Activated T-cell treated with anti-CD3 and anti-CD28 coated beads for 1 hour (primary cell): Measurements from ENCODE around the gene MCM3AP.
"Not testable (repeated sequence)": the region's sequence is repeated elsewhere in the genome, so short reads cannot be mapped to it uniquely, and the experiment has no call there.

ENCODE experiments used
- DNase-seq: peaks from one replicate; pipeline ENCODE4 v3.0.0-alpha.2; 2020; ENCODE audit warnings: low read depth

Gene MCM3AP

GRCh38 chr21:46202592-46203202 is 82.7 kb downstream of the MCM3AP start:
- no peak for DNase-seq

- DNase-seq = not testable (repeated sequence)
Observed at GRCh38 chr21:46200877-46201803, 84.3 kb downstream of the MCM3AP start.

- DNase-seq = no peak
Observed at GRCh38 chr21:46199436-46200373, 85.7 kb downstream of the MCM3AP start.

DNA sequence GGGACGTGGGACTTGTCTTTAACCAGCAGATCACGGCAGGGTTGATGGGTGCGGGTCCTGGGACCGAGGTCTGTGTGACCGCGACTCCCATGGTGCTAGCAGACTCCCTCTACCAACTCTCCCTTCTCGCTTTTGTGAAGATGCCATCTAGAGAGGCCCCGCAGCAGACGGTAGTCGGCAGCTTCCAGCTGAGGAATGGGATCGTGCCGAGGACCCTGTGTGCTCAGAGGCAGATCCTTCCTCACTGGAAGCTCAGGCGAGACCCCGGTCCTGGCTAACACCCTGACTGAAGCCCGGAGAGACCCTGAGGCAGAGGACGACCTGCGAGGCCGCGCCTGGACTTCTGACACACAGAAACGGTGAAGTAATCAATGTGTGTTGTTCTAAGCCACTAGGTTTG is 88.7 kb downstream of the MCM3AP start:
- DNase-seq = no peak

DNA sequence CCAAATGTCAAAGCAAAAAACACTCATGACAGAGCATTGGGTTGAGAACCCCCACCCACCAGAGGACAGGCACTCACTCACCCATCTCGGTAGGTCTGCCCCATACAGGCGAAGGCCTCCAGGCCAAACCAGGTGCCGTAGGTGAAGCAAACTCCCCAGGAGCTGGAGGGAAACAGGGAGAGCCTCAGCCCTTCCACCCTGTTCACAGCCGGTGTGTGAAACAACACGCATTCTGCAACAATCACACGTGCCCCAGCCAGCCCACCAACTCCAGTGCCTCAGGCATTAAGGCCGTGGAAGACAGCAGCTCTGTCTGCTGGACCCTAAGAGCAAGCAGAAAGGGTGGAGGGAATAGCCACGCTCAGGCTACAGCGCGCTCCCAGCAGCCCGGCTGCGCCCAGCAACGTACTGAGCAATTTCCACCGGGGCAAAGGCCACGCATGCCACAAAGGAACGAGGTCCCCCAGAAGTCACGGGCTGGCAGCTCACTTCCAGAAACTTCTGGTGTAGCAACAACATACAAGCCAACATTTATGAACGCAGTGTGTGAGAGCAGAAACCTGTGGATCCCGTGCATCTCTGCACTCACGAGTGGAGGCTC is 89.7 kb downstream of the MCM3AP start:
- DNase-seq = no peak

DNA sequence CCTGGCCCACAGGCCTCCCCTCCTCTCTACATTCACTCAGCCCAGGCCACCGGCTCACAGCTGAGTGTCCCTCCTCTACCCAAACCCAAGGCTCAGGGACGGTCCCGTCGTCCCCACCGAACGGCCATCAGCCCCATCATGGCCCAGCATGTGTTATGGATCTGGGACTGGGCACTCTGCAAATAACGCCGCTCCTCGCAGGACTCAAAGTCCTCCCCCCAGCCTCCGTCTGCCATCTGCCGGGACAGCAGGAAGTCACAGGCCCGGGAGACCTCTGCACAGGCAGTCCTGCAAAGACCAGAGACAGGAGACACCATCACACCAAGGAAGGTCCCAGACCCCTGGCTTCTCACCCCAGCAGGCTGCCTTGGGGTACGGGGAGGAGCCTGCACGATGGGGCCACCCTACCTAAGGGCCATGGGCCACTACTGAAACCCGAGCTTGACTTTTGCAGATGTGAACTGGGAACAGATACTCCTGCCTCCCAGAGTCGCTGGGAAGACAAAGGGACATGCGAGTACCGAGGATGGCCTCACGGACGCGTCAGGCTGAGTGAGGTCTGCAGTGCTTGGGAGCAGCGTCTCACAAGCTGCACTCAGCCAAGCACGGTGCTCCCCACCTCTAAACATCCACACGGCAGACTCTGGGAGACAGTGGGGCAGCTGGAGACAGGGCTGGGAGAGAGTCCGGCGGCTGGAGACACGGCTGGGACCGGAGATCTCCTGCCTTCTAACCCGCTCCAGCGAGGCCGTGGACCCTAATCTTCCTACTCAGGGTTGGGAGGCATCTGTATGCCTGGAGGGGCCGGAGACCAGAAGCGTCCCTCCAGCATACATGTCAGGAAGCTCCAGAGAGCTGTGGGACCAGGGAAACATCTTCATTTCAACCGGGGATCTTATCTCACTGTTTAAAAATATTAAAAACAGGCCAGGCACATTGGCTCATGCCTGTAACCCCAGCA is 90.8 kb downstream of the MCM3AP start:
- DNase-seq = no peak

GRCh38 chr21:46193829-46194373 is 91.5 kb downstream of the MCM3AP start:
- no peak for DNase-seq

- DNase-seq = no peak
Observed at GRCh38 chr21:46191686-46192575, 93.5 kb downstream of the MCM3AP start.

GRCh38 chr21:46191257-46191685 is 94.1 kb downstream of the MCM3AP start:
- DNase-seq = no peak

- DNase-seq = no peak
Observed at GRCh38 chr21:46190491-46191131, 94.8 kb downstream of the MCM3AP start.

- no peak for DNase-seq
Observed at GRCh38 chr21:46189959-46190490, 95.4 kb downstream of the MCM3AP start.

GRCh38 chr21:46189213-46189958 is 96.0 kb downstream of the MCM3AP start:
- DNase-seq = no peak

- no peak for DNase-seq
Observed at GRCh38 chr21:46188226-46189212, 96.9 kb downstream of the MCM3AP start.

DNA sequence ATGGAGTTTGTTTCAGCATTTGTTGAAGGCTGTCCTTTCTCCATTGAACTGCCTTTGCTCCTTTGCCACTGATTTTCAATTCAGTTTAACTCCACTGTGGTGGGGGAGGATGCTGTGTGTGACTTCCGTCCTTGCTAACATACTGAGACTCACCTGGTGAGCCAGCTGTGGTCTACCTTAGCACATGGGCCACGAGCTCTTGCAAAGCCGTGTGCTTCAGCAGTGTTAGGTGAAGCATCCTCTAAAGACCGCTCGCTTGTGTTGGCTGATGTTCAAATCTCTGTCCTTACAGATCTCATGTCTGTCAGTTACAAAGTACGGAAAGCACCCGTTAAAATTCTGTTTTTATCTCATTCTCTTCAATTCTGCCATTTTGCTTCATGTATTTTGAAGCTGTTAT is 97.6 kb downstream of the MCM3AP start:
- no peak for DNase-seq

DNA sequence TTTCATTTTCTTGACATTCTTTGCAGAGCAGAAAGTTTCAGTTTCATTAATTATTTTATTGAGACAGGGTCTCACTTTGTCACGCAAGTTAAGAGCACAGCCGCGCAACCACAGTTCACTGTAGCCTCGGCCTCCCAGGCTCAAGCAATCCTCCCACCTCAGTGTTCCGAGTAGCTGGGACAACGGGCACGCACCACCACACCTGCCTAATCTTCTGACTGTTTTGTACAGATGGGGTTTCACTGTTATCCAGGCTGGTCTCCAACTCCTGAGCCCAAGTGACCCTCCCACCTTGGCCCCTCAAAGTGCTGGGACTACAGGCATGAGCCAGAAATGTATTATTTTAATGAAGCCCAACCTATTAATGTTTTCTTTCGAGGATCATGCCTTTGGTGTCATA is 98.2 kb downstream of the MCM3AP start:
- no peak for DNase-seq

GRCh38 chr21:46185716-46186115 is 99.7 kb downstream of the MCM3AP start:
- DNase-seq = no peak
